Mucosa of stomach (tissue), 1 donor: ENCODE measurements around the gene SEMA5A.
A peak's percentile ranks its signal among the peaks of the same experiment; 100 is the strongest.

Experiments used
- H3K27me3 ChIP-seq: one replicate; pipeline ENCODE4 v1.7.0; 2013; ENCODE audit warnings: mild to moderate bottlenecking, low read length; ENCODE audit not compliant: control insufficient read depth, insufficient read depth
- H3K36me3 ChIP-seq: one replicate; pipeline ENCODE4 v1.7.0; 2013; ENCODE audit warnings: low read length; ENCODE audit not compliant: control insufficient read depth, insufficient read depth
- H3K4me1 ChIP-seq: one replicate; pipeline ENCODE4 v1.7.0; 2013; ENCODE audit warnings: mild to moderate bottlenecking, low read length; ENCODE audit not compliant: control insufficient read depth, insufficient read depth
- H3K4me3 ChIP-seq: one replicate; pipeline ENCODE4 v1.7.0; 2013; ENCODE audit warnings: low read length
- H3K9ac ChIP-seq: one replicate; pipeline ENCODE4 v1.7.0; 2013; ENCODE audit warnings: mild to moderate bottlenecking, low read length, moderate library complexity
- H3K9me3 ChIP-seq: one replicate; pipeline ENCODE4 v1.7.0; 2013; ENCODE audit warnings: mild to moderate bottlenecking, low read length, moderate library complexity; ENCODE audit not compliant: control insufficient read depth
- donor health status: Pancreatic carcinoma.

The SEMA5A gene

DNA sequence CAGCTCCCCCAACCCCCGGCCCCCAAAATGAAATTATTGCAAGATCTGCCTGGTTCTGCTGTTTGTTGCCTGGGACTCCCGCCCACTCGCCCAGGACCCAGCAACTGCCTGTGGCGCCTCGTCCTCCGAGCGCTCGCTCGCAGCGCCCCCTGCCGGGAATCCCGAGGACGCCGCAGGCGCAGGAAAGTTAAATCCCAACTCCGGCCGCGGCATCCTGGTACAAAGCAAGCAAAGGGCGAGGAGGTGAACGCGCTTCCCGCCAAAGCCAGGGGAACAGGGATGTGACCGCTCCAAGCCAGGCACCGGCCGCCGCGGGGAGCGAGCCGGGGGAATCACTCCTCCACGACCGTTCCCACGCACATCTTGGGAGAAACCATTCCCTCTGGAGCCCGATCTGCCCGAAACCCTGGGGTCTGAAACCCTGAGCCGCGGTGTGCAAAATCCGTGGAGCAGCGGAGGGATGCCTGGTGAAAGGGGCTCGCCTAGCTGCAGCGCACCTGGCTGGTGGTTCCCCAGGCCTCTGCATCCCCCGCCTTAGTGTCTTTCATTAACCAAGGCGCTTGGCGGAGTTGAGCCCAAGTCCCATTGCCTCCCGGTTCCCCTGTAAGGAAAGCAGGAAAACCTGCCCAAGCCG is 1.3 kb downstream of the SEMA5A start:
- H3K4me1 ChIP-seq, result no peaks in the 10 kb centered on the region
- peak overlapping the region; percentile 88 for H3K4me3 ChIP-seq
- H3K9ac ChIP-seq, result peak overlapping the region; percentile 66
- H3K27me3 ChIP-seq, result peaks cover 9% of the 10 kb centered on the region
- H3K9me3 ChIP-seq, result no peaks in the 10 kb centered on the region
- H3K36me3 ChIP-seq, result no peaks in the 10 kb centered on the region

DNA sequence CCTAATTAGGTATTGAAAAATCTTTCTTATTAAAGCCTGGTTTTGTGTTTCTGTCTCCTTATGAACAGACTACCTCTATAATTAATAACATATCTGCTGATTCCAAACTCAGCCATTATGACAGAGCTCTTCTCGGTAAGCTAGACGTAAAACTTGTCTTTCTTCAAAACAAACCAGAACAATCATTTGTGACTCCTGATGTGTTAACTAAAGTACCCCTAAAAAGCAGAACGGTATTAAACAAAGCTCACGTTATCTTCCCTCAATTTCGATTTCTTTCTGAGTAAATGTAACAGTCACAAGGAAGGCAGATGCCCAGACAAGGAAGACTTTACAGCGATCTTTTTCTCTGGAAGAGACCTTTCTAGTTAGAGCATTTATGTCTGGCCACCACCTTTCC is 1.8 kb downstream of the SEMA5A start:
- H3K4me1 ChIP-seq, result no peaks in the 10 kb centered on the region
- peak overlapping the region; percentile 66 for H3K9ac ChIP-seq
- peaks cover 9% of the 10 kb centered on the region for H3K27me3 ChIP-seq
- H3K9me3 ChIP-seq, result no peaks in the 10 kb centered on the region
- no peaks in the 10 kb centered on the region for H3K36me3 ChIP-seq
- peak overlapping the region; percentile 33 for H3K4me3 ChIP-seq

DNA sequence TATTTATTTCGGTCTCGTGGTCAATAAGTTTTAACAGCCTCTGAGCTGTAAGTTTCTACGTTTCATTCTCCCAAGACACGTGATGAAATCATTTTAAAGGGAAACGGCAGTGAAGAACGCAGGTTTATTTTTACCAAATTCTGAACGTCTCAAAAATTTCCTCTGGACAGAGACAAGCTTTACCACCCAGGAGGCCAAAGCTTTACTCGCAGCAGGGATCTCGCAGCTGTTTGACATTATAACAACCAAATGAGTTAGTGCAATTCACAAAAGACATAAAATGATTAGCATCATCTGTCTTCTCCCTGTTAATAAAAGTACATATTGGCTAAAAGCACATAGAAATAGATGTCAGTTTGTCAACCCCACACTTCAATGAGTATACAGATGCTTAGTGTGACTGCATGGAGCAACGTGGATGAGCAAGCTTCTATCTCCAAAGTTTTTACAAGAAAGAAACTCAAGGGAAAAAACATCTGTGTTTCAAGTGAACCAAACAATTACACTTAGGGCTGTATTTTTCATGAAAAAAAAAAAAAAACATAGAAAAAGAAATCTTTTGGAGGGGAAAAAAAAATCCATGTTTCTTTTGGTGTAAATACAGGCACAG is 2.5 kb downstream of the SEMA5A start:
- no peak overlapping the region for H3K9ac ChIP-seq

DNA sequence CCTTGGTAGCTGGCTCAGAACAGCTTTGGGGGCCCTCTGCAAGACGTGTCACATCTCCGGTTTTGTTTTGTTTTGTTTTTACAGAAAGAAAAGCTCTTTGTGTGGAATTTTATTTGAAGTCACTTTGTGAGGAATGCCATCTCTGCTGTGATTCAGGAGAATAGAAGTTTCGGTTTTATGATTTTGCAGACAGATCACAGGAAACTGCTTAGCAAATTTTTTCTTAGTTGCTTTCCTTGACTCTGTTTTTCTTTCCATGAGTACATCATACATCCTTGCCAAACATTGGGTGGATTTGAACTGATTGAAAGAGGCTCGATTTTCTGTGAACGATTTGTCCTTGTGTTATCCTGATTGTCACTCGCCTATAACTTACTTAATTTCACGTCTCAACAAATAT is 5.1 kb downstream of the SEMA5A start:
- H3K4me3 ChIP-seq, result no peak overlapping the region
- H3K9ac ChIP-seq, result no peak overlapping the region
- no peaks in the 10 kb centered on the region for H3K4me1 ChIP-seq

More for the DNA sequence above, 2.5 kb downstream of the SEMA5A start:
- H3K4me1 ChIP-seq, result no peaks in the 10 kb centered on the region
- H3K36me3 ChIP-seq, result no peaks in the 10 kb centered on the region
- H3K9me3 ChIP-seq, result no peaks in the 10 kb centered on the region
- H3K27me3 ChIP-seq, result peaks cover 9% of the 10 kb centered on the region
- no peak overlapping the region for H3K4me3 ChIP-seq

DNA sequence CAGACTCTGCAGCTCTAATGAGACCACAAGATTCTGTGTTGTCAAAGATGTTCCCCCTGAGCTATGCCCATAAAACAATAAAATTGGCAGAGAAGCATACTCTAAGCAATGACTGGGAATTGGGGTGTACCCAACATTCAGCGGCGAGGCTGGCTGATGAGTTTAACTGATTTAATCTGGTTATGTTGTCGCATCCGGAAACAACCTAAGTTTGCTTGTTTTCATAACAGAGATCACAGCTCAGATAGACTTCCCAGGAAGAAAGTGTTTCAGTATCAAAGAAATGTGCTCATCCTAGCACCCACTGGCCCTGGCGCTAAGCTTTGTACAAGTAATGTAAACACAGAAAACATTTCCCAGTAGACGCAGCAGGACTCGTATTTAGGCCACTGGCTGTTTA is 7.4 kb downstream of the SEMA5A start:
- H3K9me3 ChIP-seq, result no peaks in the 10 kb centered on the region
- no peaks in the 10 kb centered on the region for H3K36me3 ChIP-seq
- no peak overlapping the region for H3K4me3 ChIP-seq
- no peaks in the 10 kb centered on the region for H3K4me1 ChIP-seq
- H3K9ac ChIP-seq, result no peak overlapping the region
- H3K27me3 ChIP-seq, result no peaks in the 10 kb centered on the region

More for the DNA sequence above, 5.1 kb downstream of the SEMA5A start:
- Histone ChIP-seq H3K9me3 (no peaks in the 10 kb centered on the region), H3K36me3 (no peaks in the 10 kb centered on the region), H3K27me3 (peaks cover 9% of the 10 kb centered on the region)

DNA sequence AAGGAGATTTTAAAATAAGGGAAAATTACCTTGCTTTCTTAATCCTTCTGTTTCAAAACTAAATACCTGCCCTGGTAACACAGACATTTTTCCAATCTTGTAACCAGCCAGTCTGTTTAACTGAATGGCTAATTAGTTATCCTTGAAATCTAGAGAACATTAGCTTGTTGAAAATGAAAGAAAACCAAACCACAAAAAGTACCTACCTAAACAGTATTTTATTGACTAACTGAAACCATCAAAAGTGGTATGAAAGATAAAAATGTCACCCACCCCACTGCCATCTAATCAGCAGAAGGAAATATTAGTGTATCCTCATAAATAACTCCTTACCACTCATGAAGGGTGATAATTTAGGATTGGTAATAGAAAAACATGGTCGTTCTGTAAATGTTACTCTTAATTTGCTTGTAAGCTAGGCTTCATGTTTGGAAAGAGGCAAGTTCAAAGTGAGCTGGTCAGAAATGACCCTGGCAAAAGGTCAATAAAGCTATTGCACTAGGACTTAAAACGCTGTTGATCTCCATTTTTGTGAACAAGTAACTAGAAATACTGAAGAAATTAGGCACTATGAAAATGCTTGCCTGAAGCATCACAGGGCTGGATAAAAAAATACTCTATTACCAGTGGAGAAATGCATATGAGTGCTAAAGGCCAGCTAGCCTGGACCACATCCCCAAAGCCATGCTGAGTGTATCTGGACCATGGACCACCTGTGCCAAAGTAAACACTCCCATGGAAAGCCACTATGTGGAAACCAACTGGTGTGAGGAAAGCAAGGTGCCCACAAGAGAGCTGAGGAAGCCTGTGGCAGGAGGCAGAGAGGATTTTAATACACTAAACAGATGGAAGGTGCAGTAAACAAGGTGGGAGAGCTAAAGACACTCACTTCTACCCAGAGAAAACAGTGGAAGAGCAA is 8.4 kb downstream of the SEMA5A start:
- H3K9me3 ChIP-seq, result no peaks in the 10 kb centered on the region
- no peaks in the 10 kb centered on the region for H3K27me3 ChIP-seq
- no peak overlapping the region for H3K9ac ChIP-seq
- H3K36me3 ChIP-seq, result no peaks in the 10 kb centered on the region
- no peak overlapping the region for H3K4me3 ChIP-seq
- H3K4me1 ChIP-seq, result no peaks in the 10 kb centered on the region

DNA sequence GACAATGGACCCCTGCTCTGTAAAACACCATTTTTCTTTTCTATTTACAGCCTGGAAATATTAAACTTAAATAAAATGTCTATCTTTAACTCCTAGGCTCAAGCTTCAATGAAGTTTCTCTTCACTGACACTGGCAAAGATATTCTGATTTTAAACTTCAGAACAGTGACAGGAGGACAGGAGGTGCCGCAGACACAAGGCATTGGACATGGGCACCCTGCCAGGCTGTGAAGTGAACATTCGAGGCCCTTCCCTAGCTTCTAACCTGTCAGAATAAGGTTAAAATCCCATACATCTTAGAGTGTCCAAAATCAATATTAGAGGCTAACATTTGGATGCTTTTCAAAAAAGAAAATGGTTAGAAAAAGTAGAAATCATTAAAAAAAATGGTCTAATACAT is 9.2 kb downstream of the SEMA5A start:
- Histone ChIP-seq H3K36me3 (no peaks in the 10 kb centered on the region), H3K4me1 (no peaks in the 10 kb centered on the region), H3K4me3 (no peak overlapping the region), H3K9me3 (no peaks in the 10 kb centered on the region), H3K27me3 (no peaks in the 10 kb centered on the region), H3K9ac (no peak overlapping the region)

DNA sequence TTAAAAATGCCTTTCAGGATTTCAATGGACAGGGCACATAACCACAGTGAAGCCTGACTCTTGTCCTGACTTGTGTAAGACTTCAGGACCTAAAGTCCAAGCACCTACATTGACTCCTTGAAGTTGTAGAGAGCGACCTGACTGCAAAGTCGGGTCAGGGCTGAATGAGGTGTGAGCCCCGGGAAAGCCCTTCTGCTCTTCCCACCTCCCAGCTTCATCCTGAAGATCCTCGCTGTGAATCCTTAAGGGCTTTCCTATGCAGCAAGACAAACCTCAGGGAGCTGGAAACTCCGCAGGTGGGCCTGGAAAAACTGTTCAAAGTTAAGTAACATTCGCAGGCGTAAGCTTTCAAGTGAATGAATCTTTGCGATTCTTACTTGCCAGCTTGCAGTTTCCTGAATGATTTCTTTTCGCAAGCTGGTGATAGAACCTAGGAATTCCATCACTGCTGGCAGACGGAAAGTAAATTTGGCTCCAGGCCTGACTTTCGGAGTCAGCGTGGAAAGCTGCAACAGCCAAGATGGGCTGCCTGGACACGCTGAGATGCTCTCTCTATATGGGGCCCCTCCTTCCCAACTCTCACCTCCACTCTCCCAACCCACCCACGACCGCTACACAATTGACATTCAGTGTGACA is 10.9 kb downstream of the SEMA5A start:
- no peak overlapping the region for H3K9ac ChIP-seq
- H3K27me3 ChIP-seq, result no peaks in the 10 kb centered on the region
- no peaks in the 10 kb centered on the region for H3K9me3 ChIP-seq
- no peaks in the 10 kb centered on the region for H3K4me1 ChIP-seq
- no peaks in the 10 kb centered on the region for H3K36me3 ChIP-seq
- H3K4me3 ChIP-seq, result no peak overlapping the region

DNA sequence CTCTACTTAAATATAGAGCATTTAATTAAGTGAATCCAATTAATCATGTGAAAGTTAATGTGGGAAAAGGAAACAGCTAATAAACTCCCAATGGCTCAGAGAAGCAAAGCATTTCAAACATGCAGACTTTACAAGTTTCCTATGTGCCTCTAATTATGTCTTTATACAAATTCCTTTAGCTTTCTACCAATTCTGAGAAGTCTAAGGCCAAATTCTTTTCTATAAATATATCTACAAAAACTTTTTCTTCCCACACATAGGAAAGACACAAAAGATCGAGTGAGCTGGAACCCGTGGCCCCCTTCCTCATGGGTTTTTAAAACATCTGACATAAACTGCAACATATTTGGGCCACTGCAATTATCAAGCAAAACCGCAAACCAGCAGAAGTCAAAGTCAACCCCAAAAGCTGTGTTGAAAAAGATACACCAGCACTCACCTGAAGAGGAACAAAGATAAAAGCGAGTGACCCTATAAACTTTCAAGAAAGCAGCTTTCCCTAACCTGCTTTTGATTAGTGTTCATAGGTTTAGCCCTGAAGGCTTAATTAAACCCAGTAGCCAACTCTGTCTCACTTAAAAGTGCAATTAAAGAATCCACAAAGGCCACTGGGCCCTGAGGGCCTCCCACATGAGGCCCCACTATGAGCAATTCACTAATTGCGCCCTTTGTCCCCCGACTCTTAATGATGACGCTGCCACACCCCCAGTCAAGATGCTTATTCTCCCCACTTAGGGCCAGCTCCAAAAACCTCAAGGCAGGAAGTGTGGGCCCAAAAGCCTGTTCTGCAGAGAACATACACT is 12.1 kb downstream of the SEMA5A start:
- H3K36me3 ChIP-seq, result no peaks in the 10 kb centered on the region
- H3K9me3 ChIP-seq, result no peaks in the 10 kb centered on the region
- H3K9ac ChIP-seq, result no peak overlapping the region
- no peaks in the 10 kb centered on the region for H3K4me1 ChIP-seq
- no peak overlapping the region for H3K4me3 ChIP-seq
- no peaks in the 10 kb centered on the region for H3K27me3 ChIP-seq

DNA sequence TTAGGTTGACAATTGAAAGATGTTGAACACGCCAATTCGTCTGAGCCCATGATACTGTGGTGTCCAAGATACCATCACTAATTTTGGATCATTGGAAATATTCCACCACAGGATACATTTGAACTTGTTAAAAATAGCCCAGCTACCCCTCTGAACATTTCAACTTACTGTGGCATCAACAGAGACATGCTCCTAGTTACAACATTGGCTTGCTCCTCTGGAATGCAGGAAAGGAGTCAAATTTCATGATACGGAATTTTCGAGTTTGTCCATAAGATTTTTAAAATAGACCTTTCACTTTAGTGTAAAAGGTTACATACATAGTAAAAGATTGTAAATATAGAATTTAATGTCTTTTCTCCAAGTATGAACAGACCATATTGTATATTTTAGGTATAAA is 12.8 kb downstream of the SEMA5A start:
- H3K9me3 ChIP-seq, result no peaks in the 10 kb centered on the region
- H3K9ac ChIP-seq, result no peak overlapping the region
- no peaks in the 10 kb centered on the region for H3K36me3 ChIP-seq
- no peaks in the 10 kb centered on the region for H3K4me1 ChIP-seq
- H3K4me3 ChIP-seq, result no peak overlapping the region
- H3K27me3 ChIP-seq, result no peaks in the 10 kb centered on the region

DNA sequence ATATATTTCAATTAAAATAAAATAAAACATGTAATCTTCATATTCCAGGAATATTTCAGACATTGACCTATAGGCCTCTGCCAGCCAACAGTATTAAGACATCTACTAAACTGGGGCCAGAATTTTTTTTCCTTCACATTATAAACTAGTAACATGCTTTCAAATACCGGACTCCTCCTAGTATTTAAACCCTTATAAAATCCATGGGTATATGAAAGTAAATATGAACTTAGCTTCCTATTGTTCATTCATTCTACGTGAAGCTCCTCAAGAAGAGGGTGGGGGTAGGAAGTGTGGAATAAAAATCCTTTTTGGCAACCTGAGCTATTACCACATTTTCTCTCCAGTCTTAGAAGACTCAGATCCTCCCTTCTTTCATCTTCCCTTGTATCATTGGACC is 16.4 kb downstream of the SEMA5A start:
- Histone ChIP-seq H3K9ac (no peak overlapping the region), H3K27me3 (no peaks in the 10 kb centered on the region), H3K36me3 (no peaks in the 10 kb centered on the region), H3K9me3 (no peaks in the 10 kb centered on the region), H3K4me1 (no peaks in the 10 kb centered on the region), H3K4me3 (no peak overlapping the region)
